GM21526 (cell line): ENCODE data around the gene MAP2K5.

Experiments used
- ATAC-seq: cut with Tn5 transposase; IDR thresholded peaks from one replicate; pipeline ENCODE4 v1.9.1; 2021; ENCODE audit warnings: moderate library complexity; ENCODE audit not compliant: unreplicated experiment, low FRiP score

MAP2K5 gene

DNA sequence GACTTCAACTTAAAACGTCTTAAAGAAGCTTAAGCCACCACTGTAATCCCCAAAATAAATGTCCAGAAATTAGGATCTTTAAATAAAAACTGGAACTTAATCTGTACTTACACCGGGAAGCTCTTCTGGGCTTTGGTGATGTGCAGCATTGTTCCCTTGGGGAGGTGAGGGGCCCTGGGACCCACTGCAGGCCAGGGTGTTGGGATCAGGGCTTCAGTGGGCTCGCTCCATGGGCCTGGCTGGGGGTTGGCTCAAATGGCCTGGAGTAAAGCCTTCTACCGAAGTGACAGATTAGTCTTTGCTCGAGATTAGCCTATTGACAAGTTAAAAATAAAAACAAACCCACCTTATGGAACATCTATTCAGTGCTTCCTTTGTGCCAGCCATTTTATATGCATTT is 303.5 kb downstream of the MAP2K5 start:
- ATAC-seq = no peak

DNA sequence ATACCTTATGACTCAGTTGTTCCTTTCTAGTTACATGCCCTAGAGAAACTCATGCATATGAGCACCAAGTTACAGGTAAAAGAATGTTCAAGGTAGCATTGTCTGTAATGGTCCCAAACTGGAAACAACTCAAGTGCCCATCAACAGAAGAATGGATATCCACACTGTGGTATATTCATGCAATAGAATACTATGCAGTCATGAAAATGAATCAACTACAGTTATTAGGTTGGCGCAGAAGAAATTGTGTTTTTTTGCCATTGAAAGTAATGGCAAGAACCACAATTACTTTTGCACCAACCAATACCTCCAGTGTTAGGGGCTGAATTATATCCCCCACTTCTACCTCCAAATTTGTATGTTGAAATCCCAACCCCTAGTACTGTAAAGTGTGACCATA is 307.0 kb downstream of the MAP2K5 start:
- ATAC-seq = no peak

- ATAC-seq = no peak
Observed at GRCh38 chr15:67850336-67850735, 307.8 kb downstream of the MAP2K5 start.

- ATAC-seq = no peak
Observed at GRCh38 chr15:67850994-67851571, 308.6 kb downstream of the MAP2K5 start.

- no peak for ATAC-seq
Observed at GRCh38 chr15:67852418-67852817, 309.9 kb downstream of the MAP2K5 start.

- no peak for ATAC-seq
Observed at GRCh38 chr15:67853454-67853853, 311.0 kb downstream of the MAP2K5 start.

DNA sequence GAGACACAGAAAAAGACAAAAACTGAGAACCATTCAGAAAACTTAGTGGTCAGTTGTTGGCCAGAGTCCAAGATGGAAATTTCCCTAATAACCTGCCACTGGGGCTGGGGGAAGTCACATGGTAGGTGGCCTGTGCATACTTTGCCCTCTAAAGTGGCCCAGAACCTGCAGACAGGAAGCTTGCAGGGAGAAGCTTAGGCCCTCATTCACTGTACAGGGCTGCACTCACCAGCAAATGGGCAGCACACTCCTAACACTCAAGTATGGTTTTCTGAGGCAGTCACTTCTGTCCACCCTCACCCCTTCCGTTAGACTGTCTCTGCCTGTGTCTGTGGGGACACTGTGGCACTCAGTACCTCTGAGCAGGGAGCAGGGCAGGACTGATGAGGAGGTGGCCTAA is 311.9 kb downstream of the MAP2K5 start:
- ATAC-seq = no peak

GRCh38 chr15:67855842-67856241 is 313.3 kb downstream of the MAP2K5 start:
- ATAC-seq = no peak
